GDM1 (cell line): ENCODE results near the gene FBXO27.
"Not testable (repeated sequence)": the region's sequence is repeated elsewhere in the genome, so short reads cannot be mapped to it uniquely, and the experiment has no call there.

Source experiments
- DNase-seq: peaks from one replicate; lab custom pipeline; 2025; lab: John Stamatoyannopoulos, UW

Gene FBXO27

GRCh38 chr19:38988627-38989026, 43.7 kb downstream of the FBXO27 start:
- not testable (repeated sequence) for DNase-seq

GRCh38 chr19:38987745-38988144, 44.6 kb downstream of the FBXO27 start:
- DNase-seq = not testable (repeated sequence)

GRCh38 chr19:38985262-38985661, 47.1 kb downstream of the FBXO27 start:
- DNase-seq = no peak

- DNase-seq = no peak
These were observed 51.6 kb downstream of the FBXO27 start for GRCh38 chr19:38980583-38981374.

- DNase-seq = no peak
These were observed 52.5 kb downstream of the FBXO27 start for GRCh38 chr19:38979812-38980211.

- no peak for DNase-seq
These were observed 54.0 kb downstream of the FBXO27 start for GRCh38 chr19:38978326-38978689.

- peak; percentile 75 for DNase-seq
These were observed 54.7 kb downstream of the FBXO27 start for GRCh38 chr19:38977445-38978325.

GRCh38 chr19:38975861-38976271, 56.5 kb downstream of the FBXO27 start:
- DNase-seq = no peak

GRCh38 chr19:38975214-38975860, 57.0 kb downstream of the FBXO27 start, which contains the start of gene FBXO17:
FBXO17 (minus strand) TSS chr19:38975742; CDS start chr19:38950319, 25,423 bp downstream.
- DNase-seq = no peak

GRCh38 chr19:38974624-38975213, 57.6 kb downstream of the FBXO27 start:
- no peak for DNase-seq
